GM21423 (cell line): ENCODE results near the gene HCFC1.
A peak's percentile ranks its signal among the peaks of the same experiment; 100 is the strongest.

Source experiments
- ATAC-seq: cut with Tn5 transposase; IDR thresholded peaks from one replicate; pipeline ENCODE4 v1.9.1; 2021; ENCODE audit warnings: mild to moderate bottlenecking, moderate library complexity; ENCODE audit not compliant: unreplicated experiment

The HCFC1 gene

DNA sequence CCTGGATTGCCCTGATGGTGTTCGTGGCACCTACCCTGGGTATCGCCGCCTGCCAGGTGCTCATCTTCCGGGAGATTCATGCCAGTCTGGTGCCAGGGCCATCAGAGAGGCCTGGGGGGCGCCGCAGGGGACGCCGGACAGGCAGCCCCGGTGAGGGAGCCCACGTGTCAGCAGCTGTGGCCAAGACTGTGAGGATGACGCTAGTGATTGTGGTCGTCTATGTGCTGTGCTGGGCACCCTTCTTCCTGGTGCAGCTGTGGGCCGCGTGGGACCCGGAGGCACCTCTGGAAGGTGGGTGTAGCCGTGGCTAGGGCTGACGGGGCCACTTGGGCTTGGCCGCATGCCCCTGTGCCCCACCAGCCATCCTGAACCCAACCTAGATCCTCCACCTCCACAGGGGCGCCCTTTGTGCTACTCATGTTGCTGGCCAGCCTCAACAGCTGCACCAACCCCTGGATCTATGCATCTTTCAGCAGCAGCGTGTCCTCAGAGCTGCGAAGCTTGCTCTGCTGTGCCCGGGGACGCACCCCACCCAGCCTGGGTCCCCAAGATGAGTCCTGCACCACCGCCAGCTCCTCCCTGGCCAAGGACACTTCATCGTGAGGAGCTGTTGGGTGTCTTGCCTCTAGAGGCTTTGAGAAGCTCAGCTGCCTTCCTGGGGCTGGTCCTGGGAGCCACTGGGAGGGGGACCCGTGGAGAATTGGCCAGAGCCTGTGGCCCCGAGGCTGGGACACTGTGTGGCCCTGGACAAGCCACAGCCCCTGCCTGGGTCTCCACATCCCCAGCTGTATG is 65.3 kb downstream of the HCFC1 start:
- ATAC-seq: no peak

DNA sequence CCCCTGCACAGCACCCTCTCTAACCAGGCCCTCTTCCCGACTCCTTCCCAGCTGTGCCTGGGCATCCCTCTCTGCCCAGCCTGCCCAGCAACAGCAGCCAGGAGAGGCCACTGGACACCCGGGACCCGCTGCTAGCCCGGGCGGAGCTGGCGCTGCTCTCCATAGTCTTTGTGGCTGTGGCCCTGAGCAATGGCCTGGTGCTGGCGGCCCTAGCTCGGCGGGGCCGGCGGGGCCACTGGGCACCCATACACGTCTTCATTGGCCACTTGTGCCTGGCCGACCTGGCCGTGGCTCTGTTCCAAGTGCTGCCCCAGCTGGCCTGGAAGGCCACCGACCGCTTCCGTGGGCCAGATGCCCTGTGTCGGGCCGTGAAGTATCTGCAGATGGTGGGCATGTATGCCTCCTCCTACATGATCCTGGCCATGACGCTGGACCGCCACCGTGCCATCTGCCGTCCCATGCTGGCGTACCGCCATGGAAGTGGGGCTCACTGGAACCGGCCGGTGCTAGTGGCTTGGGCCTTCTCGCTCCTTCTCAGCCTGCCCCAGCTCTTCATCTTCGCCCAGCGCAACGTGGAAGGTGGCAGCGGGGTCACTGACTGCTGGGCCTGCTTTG is 66.0 kb downstream of the HCFC1 start:
- no peak for ATAC-seq

DNA sequence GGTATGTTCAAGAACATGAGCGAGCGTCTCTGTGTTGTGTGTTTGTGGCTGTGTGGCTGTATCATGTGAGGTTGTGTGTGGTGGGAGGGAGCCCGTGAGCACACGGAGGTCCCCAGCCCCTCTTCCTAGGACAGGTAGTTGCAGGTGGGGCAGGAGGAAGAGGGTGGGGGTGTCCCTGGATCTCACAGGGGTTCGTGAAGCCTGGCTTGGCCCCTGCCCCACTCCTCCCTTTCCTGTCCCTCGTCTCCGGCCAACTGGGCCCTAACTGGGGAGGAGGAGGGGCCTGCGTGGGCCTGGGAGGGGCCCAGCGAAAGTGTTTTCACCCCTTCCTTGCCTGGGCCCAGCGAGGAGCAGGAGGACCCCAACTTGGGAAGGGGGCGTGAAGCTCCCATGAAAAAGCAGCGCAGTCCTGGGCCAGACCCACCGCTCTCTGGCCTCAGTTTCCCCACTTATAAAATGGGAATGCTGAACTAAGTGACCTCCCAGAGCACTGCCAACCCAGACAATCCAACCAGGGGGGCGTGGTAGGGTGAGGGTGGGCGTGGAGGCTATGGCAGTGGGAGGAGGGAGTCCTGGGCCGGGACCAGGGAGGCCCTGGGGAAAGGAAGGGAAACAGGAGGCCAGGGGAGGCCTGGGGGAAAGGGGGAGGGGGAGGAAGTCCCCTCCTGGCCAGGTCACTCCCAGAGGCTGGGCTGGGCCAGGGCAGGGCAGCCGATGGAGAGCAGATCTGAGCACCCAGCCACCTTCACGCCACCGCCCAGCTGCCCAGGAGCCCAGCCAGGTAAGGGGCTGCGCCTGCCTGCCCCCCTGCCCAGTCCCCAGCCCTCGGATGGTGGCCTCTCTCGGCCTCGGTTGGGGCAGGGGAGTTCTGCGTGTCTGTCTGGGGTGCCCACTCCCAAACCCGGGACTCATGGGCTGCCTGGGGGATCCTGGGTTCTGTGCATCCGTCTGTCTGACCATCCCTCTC is 67.3 kb downstream of the HCFC1 start, which contains the start of gene AVPR2:
TSS of gene AVPR2 (plus strand) at position 683 of the 967 bp plus-strand sequence. CDS start 473 bp downstream, outside the sequence.
- no peak for ATAC-seq

DNA sequence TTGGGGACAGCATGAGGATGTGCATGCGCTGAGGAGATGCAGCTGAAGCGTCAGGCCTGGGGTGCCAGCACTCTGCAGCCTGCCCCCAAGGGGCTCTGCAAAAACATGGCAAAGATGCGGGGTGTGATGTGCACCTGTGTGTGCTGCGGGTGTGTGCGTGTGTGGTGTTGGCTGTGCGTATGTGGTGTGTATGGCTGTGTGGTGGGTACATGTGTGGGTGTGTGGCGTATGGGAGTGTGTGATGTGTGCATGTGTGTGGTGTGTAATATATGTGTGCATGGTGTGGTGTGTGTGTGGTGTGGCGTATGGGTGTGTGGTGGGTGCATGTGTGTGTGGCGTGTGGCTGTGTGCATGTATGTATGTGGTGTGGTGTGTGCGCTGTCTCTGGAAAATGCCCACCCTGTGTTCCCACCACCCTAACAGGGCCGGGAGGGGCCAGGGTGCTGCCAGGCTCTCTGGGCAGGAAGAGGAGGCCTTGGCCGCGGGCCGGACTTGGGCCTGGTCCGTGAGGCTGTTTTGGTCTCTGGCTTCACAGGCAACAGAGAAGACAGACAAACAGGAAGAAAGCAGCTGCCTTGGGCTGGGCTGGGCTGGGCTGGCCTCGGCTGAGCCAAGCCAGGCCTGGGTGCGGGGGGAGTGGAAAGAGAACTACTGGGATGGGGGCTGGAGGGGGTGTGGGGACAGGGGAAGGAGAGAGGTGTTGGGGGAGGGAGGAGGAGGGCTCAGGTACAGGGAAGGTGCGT is 68.2 kb downstream of the HCFC1 start:
- ATAC-seq: no peak

DNA sequence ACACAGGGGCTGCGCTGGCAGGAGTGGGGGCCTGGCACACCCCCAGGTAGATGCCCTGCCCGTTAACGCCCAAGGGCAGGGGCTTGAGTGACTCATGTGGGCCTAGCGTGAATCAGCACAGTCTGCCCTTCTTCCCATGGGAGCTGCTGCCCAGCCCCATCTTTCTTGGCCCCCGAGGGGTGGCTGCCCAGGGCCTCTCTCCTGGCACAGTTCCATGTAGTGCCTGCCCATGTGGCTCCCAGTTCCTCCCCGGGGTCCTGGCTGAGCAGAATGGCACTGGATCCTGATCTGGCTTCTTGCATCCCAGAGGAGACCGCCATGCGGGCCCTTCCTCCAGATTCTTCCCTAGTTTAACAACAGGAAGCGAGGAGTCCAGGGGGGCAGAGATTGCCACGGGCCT is 69.2 kb downstream of the HCFC1 start:
- no peak for ATAC-seq

- no peak for ATAC-seq
Observed at GRCh38 chrX:153901753-153902140, 69.9 kb downstream of the HCFC1 start.

- ATAC-seq: peak; percentile 82
Observed at GRCh38 chrX:153900831-153901752, 70.5 kb downstream of the HCFC1 start.

GRCh38 chrX:153897899-153898298 is 73.7 kb downstream of the HCFC1 start:
- no peak for ATAC-seq
